ENCODE data around the gene NTMT2.
"Not testable (repeated sequence)": the region's sequence is repeated elsewhere in the genome, so short reads cannot be mapped to it uniquely, and the experiment has no call there.

NTMT2 gene

DNA sequence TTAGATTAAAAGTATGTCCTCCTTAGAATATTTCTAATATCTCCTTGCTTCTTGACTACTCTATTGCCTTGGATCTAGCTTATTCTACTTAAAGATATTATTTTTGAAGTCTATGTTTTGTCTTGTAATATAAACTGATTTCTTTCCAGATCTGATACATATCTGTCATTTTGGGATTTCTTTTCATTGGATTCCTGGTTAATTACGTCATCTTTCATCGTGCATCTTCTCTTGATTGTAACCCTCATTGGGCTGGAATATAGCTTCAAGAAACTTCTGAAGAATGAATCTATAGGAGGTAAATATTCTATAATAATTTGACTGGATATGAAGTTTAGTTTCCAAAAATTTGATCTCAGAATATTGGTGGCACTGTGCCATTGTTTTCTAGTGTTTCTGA, 12.1 kb downstream of the NTMT2 start:
- no peak for DNase-seq (ENCODE audit: low read depth in 2 of 2)

DNA sequence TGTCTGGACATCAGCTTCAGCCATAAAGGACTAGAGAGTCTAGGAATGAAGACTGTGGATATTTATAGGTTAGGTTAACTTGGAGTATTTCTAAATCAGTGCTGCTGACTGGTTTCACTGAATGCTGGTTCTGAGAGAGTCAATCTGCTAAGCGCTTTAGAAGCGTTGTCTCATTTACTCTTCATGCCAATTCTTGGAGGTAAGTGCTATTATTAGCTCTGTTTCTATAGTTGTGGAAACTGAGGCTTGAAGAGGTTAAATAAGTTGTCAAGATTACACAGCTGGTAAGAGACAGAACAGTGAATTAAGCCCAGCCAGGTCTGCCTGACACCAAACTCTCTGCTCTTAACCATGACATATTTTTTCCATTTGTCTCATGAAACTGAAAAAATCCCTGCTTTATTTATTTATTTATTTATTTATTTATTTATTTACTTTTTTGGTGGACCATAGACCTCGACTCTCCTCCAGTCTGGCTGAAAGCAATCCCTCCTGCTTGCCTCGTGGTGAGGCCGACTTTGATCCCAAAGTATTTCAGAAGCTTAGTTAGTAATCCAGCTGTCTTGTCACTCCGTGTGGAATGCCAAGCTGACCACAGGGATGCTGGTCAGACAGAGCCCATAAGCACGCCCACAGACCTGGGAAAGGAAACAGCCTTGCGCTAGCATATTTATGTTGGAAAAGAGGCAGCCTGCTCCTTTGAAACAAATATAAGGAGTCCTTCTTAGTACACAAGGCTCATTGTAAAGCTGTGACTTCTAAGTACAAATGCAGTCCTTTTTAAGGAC, 16.9 kb downstream of the NTMT2 start:
- no peak for DNase-seq (ENCODE audit: low read depth in 2 of 2)

DNA sequence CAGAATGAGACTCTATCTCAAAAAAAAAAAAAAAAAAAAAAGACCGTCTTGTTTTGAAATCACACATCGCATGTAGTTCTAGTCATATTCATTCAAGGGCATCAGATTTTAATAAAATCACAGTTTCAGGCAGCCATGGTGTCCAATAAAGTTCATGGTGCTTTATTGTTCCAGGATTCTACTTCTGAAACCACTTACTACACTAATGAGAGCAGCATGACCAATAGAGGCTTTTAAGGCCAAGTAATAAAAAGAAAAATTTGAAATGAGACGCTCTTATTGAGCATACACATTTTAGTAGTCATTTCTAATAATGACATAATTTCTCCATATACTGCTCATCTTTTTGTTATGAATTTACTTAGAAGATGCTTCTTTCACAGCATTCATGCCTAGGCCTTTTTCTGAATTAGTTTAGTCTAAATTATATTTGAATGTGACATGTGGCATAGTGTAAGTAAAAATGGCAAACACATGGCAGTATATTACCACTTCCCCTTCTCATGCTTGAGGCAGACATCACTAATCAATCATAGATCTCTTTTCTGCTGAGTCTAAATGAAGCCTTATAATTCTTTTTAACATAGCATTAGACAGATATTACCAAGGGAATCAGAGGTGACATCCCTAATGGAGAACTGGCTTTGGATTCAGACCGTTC, 18.5 kb downstream of the NTMT2 start:
- DNase-seq (ENCODE audit: low read depth in 2 of 2): no peak

DNA sequence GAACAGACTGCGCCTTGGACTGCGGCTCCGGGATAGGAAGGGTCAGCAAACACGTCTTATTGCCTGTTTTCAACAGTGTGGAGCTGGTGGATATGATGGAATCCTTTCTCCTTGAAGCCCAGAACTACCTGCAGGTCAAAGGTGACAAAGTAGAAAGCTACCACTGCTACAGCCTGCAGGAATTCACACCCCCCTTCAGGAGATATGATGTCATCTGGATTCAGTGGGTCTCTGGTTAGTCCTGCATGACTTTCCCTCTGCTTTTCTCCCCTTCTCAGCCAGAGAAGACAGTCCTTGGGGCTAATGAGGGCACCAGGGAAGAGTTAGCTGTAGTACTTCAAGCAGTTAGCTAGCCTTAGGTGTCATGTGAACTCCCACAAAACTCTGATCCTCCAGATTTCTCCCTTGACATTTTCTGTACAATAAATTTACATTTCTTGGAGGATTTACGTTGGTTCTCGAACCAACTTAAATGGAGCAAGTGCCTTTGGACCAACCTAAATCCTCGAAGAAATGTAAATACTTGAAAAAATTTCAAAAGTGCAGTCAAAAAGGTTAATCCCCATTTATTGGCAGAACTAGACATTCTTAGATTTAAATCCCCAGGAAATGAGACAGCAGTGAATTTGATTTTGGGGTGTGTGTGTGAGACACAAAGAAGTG, 20.9 kb downstream of the NTMT2 start:
- no peak for DNase-seq (ENCODE audit: low read depth in 2 of 2)

DNA sequence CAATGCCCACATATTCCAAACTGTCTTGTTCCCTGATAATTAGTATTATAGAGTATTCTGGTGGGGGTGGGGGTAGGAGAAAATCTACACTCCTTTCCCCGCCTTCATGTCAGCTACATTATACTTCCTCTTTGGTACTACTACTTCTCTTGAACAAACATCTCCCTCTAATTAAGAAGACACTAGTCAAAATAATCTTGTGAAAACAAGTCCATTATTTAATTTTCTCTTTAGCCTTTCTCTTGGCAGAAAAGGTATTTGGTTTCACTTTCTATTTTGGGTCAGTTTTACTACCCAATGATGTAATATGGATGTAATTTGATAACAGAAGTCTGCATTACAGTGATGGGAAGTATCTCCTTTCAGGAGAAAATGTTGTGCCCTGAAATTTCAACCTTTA, 22.5 kb downstream of the NTMT2 start:
- no peak for DNase-seq (ENCODE audit: low read depth in 2 of 2)

DNA sequence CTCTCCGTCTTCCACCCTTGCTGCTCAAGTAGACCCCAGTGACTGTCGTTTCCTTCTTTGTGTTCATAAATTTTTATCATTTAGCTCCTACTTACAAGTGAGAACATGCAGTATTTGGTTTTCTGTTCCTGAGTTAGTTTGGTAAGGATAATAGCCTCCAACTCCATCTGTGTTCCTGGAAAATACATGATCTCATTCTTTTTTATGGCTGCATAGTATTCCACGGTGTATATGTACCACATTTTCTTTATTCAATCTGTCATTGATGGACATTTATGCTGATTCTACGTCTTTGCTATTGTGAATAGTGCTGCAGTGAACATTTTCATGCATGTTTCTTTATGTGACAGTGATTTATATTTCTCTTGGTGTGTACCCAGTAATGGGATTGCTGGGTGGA, 24.8 kb downstream of the NTMT2 start:
- DNase-seq (ENCODE audit: low read depth in 2 of 2): not testable (repeated sequence)

DNA sequence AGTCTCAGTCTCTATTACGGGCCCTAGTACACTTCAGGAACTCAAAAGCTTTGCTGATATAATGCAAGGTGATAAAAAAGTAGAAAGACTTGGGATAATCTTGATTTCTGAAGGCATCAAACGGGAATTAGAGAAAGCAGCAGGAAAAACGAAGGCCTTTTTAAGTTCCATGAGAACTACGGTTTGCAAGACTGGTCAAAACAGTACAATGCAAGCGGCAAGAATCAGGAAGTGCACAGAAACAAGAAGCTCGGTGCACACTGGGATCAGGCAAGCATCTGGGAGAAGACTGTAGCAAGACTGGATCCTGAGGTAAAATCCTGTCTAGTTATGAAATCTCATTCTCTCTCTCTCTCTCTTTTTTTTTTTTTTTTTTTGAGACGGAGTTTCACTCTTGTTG, 28.6 kb downstream of the NTMT2 start:
- DNase-seq (ENCODE audit: low read depth in 2 of 2): no peak

DNA sequence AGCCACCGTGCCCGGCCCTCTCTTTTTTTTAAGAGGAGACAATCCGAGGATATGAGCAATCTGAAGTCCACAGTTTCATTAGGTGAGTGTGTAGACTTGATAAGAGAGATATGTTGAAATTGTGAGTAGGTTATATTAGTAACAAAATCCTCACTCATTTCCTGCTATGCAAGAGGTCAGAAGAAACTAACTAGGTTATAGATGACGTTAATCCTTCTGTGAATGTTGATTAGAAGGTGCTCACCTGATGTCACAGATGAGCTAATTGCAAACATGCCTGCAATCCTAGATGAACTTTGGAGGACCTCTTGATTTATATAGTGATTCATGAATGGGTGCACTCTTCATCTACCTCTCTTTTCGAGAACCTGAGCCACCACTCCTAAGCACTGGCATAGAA, 29.3 kb downstream of the NTMT2 start:
- DNase-seq (ENCODE audit: low read depth in 2 of 2): no peak

DNA sequence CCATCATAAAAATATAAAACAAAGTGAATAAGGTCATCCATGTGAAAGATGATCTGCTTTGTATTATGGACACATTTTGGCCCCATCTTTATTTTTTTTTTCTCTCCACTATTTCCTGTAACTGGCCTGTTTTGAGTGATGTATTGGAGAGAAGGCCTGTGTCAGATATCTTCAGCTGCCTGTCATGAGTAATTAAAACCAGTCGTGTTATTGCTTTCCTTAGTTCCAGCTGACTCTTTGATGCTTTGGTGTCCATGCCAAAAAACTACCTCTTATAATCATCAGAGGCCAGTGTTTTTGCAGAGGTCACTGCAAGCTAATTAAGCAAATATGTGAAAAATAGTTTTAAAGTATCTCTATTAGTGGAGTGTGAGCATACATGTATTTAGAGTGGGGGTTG, 29.7 kb downstream of the NTMT2 start:
- no peak for DNase-seq (ENCODE audit: low read depth in 2 of 2)

DNA sequence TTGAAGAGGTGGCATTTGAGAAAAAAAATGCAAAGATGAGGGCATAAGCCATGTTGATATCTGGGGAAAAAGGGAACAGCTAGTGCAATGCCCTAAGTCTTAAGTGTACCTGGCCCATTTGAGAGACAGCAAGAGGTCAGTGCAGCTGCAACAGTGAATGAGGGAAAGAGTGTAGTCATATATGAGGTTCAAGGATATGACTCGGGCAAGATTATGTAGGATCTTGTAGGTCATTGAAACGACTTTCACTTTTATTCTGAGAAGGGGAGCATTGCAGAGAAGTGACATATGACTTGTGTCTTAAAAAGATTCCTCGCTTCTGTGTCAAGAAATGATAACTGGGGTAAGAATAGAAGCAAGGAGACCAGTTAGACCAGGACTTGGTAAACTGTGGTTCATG, 31.0 kb downstream of the NTMT2 start:
- no peak for DNase-seq (ENCODE audit: low read depth in 2 of 2)

DNA sequence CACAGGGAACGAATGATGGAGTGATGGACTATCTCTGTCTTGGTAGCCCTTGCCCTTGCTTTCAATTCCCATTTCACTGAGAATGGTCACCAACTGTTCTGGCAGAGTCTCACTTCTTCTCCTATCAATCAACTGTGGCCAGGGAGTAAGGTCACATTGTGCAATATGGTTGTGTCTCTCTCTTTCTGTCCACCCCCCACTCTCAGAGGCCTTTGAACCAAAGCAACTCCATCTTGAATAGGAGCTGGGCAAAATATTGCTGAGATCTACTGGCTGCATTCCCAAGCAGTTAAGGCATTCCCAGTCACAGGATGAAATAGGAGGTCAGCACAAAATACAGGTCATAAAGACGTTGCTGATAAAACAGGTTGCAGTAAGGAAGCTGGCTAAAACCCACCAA, 36.7 kb downstream of the NTMT2 start:
- no peak for DNase-seq (ENCODE audit: low read depth in 2 of 2)

DNA sequence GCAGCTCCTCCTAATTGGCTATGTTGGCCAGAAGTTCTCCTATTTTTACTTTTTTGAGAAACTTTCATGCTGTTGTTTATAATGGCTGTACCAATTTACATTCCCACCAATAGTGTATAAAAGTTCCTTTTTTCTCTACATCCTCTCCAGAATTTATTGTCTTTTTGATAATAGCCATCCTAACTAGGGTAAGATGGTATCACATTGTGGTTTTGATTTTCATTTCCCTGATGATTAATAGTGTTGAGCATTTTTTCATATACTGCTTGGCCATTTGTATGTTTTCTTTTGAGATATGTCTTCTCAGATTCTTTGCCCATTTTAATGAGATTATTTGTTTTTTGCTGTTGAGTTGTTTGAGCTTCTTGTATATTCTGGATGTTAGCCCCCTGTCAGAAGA, 46.8 kb downstream of the NTMT2 start:
- no peak for DNase-seq (ENCODE audit: low read depth in 2 of 2)

DNA sequence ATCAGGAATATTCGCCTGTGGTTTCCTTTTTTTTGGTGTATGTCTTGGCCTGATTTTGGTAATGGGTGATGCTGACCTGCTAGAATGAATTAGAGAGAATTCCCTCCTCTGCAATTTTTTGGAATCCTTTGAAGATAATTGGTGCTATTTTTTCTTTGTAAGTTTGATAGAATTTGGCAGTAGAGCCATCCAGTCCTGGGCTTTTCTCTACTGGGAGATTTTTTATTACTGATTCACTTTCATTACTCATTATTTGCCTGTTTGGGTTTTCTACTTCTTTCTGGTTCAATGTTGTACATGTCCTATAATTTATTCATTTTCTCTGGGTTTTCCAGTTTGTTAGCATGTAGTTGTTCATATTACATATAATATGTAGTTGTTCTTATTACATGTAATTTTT, 48.7 kb downstream of the NTMT2 start:
- no peak for DNase-seq (ENCODE audit: low read depth in 2 of 2)

DNA sequence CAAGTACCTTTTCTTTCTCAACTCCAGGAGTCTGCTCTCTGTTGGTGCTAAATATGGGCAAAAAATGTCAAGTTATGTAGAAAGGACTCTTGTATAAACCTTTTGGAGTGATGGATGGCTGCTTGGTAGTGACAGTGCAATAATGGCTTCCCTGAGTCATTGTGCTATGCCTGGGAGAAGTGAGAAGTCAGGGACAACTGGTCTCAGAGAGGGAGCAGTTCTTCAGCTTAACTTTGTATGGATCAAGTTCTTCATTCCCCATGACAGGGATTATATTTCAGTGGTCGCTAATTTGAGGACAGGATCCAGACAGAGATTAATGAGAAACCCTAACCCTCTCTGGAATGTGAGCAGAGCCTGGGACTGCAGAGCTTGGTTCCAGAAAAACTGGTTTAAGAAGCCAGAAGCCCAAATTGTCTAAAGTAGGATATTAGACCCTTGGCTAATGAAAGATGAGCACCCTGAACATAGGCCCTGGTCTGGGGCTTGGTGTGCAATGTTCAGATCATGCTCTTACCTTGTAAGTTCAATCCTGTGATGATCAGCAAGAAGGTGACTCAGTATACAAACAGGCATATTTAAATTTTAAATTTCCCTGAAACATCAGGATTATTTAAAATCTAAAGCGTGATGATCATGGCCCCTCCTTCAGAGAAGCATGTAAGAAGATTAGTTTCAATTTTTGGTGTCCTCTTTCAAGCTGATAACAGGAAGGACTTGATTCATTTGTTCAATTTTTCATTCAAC, 50.9 kb downstream of the NTMT2 start:
- no peak for DNase-seq (ENCODE audit: low read depth in 2 of 2)

DNA sequence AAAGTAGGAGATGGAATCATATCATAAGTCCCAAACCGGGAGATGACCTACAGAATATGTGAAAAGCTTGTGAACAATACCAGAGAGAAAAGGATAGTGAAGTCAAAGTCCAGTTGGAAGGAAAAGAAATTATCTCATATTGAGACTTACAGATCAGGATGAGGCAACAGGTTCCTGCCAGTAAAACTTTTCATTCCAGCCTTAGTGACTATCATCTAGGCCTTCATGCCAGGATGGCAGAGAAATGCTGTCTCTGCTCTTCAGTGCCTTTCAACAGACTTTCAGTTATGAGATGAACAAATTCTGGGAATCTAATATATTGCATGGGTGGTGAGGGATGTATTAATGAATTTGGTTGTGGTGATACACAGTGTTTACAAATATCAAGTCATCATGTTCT, 52.3 kb downstream of the NTMT2 start:
- DNase-seq (ENCODE audit: low read depth in 2 of 2): no peak

DNA sequence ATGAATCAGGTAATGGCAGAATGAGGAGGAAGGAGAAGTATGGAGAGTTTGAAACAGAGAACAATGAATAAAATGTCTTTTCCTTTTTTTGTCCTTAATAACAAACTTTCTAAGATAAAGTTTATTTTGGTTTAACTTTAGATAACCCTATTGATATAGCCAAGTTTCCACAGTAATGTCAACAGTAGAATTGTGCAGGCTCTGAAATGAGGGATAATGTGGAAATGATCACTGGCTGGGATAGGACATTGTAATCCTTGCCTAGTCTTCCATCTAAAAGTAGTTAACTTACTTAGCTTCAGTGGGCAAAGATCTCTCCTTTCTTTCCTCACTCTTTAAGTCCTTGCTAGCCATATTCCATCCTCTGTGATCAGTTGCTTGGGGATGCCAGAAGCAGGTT, 52.8 kb downstream of the NTMT2 start:
- DNase-seq (ENCODE audit: low read depth in 2 of 2): no peak

DNA sequence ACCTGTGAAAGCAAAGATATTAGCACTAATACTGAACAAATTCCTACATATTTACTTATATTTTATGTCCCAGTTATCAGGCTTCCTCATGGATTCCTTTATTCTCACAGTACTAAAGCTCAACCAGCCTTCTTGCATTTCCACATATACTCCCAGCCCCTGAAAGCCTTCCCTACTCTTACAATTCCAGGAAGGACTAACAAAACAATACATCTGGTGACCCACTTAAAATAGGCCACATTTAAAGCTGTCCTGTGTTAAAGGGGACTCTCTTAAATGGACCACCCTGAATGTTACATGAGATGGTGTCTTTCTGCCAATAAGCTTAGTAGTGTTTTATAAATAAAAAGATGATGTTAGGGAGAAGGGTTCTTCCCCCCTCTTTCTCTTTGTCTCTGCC, 54.4 kb downstream of the NTMT2 start:
- no peak for DNase-seq (ENCODE audit: low read depth in 2 of 2)

DNA sequence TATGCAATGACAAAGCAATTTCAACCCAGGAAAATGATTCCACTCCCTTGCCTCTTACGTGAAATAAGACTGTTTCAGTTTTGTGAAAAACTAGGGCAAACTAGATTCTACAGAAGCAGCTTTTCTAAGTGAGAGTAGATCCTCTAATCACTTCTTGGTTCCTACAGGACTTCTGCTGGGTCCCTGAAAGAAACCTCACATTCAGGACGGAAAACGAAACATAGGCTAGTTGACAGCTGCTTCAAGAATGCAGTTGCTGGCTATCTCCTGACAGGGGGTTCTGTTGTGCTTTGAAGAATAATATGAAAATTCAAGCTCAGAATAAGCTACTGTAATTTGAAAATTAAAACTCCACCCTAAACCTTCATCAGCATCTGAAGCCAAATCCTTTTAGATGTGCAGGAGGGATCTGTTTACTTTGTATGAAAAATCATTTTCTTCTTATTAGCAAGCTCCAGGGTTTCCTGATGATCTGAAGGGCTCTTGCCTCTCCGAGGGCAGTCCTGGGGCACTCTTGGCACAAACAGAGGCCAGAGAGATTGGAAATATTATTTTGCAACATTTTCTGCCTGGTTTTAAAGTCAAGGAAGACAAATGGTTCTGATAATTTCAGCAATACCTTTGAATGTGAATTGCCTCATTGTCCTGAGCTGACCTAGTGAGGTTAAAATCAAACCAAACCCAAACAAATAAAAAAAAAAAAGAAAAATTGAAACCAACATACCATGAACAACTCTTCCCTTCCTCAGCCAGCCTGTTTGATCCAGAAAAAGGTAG, 55.0 kb downstream of the NTMT2 start:
- no peak for DNase-seq (ENCODE audit: low read depth in 2 of 2)

DNA sequence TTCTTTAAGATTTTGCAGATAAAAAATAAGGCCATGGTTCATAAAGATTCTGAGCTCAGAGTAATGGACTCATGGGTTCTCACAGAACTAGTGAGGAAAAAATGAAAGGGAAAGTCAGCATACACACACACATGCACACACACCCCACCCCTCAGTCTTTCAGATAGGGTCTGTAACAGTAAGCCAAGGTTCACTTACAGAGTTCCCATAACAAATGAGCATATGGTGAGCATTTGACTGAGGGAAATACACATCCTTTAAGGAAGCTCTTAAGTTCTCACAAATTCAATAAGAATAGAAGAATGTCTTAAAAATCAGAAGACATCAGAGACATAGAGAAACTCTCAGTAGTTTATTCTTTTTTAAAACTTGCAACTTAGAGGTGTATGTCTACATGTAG, 57.9 kb downstream of the NTMT2 start:
- no peak for DNase-seq (ENCODE audit: low read depth in 2 of 2)

DNA sequence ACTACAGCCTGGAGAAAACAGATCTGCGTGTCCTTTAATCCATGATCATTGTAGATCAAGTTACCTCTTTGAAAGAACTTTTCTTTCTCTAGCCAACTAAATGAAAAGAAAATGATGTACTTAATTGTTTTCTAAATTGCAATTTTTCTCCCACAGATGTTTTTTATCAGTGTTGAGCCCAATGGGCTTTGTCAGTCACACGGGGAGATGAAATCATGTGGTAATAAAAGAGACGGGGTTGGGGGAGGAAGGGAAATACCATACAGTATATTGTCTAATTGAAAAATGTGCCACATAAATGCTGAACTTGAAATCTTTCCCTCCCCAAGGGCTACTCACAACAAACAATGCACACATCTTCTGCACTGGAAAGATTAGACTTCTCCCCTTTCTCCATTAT, 58.4 kb downstream of the NTMT2 start:
- no peak for DNase-seq (ENCODE audit: low read depth in 2 of 2)

DNA sequence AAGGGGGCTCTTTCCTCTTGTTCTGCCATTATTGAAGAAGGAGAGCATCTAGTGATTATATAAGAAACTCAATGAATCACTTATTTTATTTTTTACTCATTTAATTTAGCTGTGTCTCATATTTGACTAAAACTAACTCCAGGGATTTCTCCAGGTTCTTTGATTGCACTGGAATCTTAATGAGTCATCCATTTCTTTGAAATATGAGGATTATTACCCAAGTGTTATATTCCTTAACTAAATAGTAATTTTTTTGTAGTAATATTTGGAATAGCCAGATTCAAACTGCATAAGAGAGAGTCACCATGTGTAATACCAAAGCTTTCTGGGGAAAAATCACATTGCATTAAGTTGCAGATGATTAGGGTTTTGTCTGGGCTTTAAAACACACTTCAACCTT, 59.5 kb downstream of the NTMT2 start:
- no peak for DNase-seq (ENCODE audit: low read depth in 2 of 2)

DNA sequence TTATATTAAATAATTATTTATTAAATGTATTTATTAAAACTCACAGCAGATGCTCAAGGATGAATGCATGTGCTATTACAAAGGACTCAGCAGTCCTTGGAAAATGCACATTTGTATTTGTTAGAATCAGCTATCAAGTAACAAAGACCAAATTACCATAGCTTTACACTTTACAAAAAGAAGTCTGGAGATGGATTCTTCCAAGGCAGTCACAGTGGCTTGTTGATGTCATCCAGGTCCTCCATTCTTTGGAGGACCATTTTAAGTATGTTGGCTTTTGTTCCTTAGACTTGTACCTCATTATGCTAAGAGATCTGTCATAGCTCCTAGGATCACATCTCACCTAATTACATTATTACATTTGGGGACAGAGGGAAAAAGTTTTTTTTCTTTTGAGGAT, 63.4 kb downstream of the NTMT2 start:
- no peak for DNase-seq (ENCODE audit: low read depth in 2 of 2)
